Tibial nerve (tissue), 4 donors: ENCODE data around the gene LRRC8C.

Experiments used
- EP300 ChIP-seq, 2 donors: sonication (generic); formaldehyde crosslinking; IDR thresholded peaks; one replicate each; pipeline ENCODE4 v1.6.1; 2017; ENCODE audit warnings: antibody characterized with exemption in 2 of 2, mild to moderate bottlenecking in 1 of 2
- POLR2A ChIP-seq, 2 donors: fragments of 450-650 bp; IDR thresholded peaks; one replicate each; pipeline ENCODE4 v1.6.1; 2017; ENCODE audit warnings: antibody characterized with exemption in 2 of 2, mild to moderate bottlenecking in 2 of 2, moderate library complexity in 2 of 2
- TF ChIP-seq, protein P1 (sequence below), 5 experiments: fragments of 200-600 bp in 3 of 5; fragments of 450-650 bp in 2 of 5; sonication (generic) in 3 of 5; IDR thresholded peaks; one replicate each; pipeline ENCODE4 v1.5.1; 2016 to 2019; ENCODE audit warnings: antibody characterized with exemption in 5 of 5, mild to moderate bottlenecking in 3 of 5, moderate library complexity in 2 of 5

DNA sequence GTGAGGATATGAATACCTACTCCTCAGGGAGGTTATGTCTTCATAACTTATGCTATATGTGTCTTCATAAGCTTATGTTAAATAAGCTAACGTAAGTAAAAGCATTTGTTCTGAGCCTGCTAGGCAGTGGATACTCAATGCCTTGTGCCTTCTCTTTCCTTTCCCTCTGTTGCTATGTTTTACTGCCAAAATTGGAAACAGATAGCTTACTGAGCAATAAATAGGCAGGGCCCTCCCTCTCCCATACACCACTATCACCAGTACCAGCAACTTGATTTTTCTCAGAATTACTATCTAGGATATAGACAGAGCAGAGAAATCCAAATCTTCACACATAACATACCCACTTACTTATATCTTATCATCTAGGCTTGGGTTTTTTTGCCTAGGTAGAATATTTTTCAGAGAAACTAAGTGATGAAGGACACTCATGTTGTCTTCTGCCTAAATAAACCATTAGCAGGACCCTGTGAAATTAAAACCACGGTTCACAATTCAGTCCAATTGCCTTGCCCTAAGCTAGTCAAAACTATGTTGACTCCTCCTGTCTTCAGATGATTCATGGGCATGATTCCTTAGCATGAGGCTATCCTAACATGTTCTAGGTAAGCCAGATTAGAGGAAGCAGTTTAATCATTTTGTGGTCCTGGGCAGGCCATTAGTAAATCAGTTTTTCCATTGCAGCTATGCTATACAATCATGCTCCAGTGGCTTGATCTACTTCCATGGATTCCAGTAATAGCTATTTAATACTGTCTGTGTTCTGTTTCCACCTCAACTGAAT is 15.9 kb upstream of the LRRC8C start:
- TF ChIP-seq POLR2A (IDR thresholded peaks at IDR 0.05): no peak
- TF ChIP-seq, protein P1, sequence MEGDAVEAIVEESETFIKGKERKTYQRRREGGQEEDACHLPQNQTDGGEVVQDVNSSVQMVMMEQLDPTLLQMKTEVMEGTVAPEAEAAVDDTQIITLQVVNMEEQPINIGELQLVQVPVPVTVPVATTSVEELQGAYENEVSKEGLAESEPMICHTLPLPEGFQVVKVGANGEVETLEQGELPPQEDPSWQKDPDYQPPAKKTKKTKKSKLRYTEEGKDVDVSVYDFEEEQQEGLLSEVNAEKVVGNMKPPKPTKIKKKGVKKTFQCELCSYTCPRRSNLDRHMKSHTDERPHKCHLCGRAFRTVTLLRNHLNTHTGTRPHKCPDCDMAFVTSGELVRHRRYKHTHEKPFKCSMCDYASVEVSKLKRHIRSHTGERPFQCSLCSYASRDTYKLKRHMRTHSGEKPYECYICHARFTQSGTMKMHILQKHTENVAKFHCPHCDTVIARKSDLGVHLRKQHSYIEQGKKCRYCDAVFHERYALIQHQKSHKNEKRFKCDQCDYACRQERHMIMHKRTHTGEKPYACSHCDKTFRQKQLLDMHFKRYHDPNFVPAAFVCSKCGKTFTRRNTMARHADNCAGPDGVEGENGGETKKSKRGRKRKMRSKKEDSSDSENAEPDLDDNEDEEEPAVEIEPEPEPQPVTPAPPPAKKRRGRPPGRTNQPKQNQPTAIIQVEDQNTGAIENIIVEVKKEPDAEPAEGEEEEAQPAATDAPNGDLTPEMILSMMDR (IDR thresholded peaks at IDR 0.05): no peak
- TF ChIP-seq EP300 (IDR thresholded peaks at IDR 0.05): no peak
